PFSK-1 (cell line): ENCODE data around the gene NUB1.

ENCODE experiments used
- FOXP2 ChIP-seq: optimal IDR thresholded peaks from 2 replicates; pipeline ENCODE3; 2011; ENCODE audit warnings: borderline replicate concordance, control low read depth, inconsistent platforms; ENCODE audit not compliant: insufficient read depth; ENCODE audit errors: extremely low read length, extremely low read depth
- POLR2AphosphoS5 ChIP-seq: IDR thresholded peaks from 2 replicates; pipeline ENCODE4 v1.6.1; 2012; ENCODE audit warnings: low read depth, mild to moderate bottlenecking, control low read depth, low read length, moderate library complexity
- REST ChIP-seq, 2 experiments: IDR thresholded peaks; 2 replicates each; pipeline versions ENCODE4 v1.6.1 to v1.8.0; 2011 to 2012; ENCODE audit warnings: low read depth in 2 of 2, low read length in 2 of 2, control low read depth in 1 of 2, inconsistent platforms in 1 of 2, mild to moderate bottlenecking in 1 of 2, moderate library complexity in 1 of 2; ENCODE audit not compliant: insufficient read depth in 1 of 2
- SIN3A ChIP-seq: IDR thresholded peaks from 2 replicates; pipeline ENCODE4 v1.6.1; 2012; ENCODE audit warnings: mild to moderate bottlenecking, low read length, moderate library complexity, borderline replicate concordance; ENCODE audit not compliant: insufficient read depth
- TAF1 ChIP-seq: IDR thresholded peaks from 2 replicates; pipeline ENCODE4 v1.6.1; 2012; ENCODE audit warnings: low read length, control low read depth, borderline replicate concordance; ENCODE audit not compliant: insufficient read depth

The NUB1 gene

GRCh38 chr7:151314401-151314800, 27.2 kb upstream of the NUB1 start:
- TF ChIP-seq POLR2AphosphoS5 (no peak), REST (IDR thresholded peaks at IDR 0.05; ENCODE audit: insufficient read depth in 1 of 2, low read depth in 2 of 2, low read length in 2 of 2) (no peak), TAF1 (no peak)

- no peak for TF ChIP-seq FOXP2
- TF ChIP-seq REST (IDR thresholded peaks at IDR 0.05; ENCODE audit: insufficient read depth in 1 of 2, low read depth in 2 of 2, low read length in 2 of 2), result no peak
- TF ChIP-seq POLR2AphosphoS5, result no peak
- TF ChIP-seq TAF1, result no peak
- no peak for TF ChIP-seq SIN3A
Measured at GRCh38 chr7:151315038-151315655, 26.5 kb upstream of the NUB1 start.

- no peak for TF ChIP-seq POLR2AphosphoS5
- TF ChIP-seq TAF1, result no peak
- TF ChIP-seq REST (IDR thresholded peaks at IDR 0.05; ENCODE audit: insufficient read depth in 1 of 2, low read depth in 2 of 2, low read length in 2 of 2), result no peak
- TF ChIP-seq SIN3A, result no peak
- TF ChIP-seq FOXP2, result no peak
Measured at GRCh38 chr7:151316896-151317295, 24.7 kb upstream of the NUB1 start.

GRCh38 chr7:151317936-151318335, 23.7 kb upstream of the NUB1 start:
- TF ChIP-seq SIN3A (no peak), POLR2AphosphoS5 (no peak), FOXP2 (no peak), TAF1 (no peak), REST (IDR thresholded peaks at IDR 0.05; ENCODE audit: insufficient read depth in 1 of 2, low read depth in 2 of 2, low read length in 2 of 2) (no peak)

- TF ChIP-seq FOXP2 (no peak), TAF1 (no peak), POLR2AphosphoS5 (no peak), REST (IDR thresholded peaks at IDR 0.05; ENCODE audit: insufficient read depth in 1 of 2, low read depth in 2 of 2, low read length in 2 of 2) (no peak), SIN3A (no peak)
Measured at GRCh38 chr7:151319189-151319588, 22.4 kb upstream of the NUB1 start.
